ENCODE measurements around the gene MDM2.

MDM2 gene

GRCh38 chr12:68807576-68808387 is at the start of gene MDM2:
Gene MDM2, plus strand, starts transcription at chr12:68808177. Its CDS starts 301 bp downstream, at chr12:68808478.
- peak; percentile 91 for DNase-seq (ENCODE audit: low spot score)

DNA sequence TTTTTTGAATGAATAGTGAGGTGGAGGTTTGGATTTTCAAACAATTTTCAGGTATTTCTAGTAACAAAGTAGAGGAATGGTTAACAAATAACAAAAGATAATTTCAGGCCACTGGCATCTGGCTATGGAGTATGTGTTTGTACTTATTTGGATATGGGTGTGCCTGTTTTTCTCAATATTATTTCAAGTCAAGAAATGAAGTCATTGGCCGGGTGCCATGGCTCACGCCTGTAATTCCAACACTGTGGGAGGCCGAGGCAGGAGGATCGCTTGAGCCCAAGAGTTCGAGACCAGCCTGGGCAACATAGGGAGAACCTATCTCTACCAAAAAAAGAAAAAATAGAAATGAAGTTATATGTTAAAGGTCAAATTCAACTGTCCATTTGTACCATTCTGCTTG is 48.1 kb upstream of the MDM2 start:
- DNase-seq (ENCODE audit: low spot score), result no peak

DNA sequence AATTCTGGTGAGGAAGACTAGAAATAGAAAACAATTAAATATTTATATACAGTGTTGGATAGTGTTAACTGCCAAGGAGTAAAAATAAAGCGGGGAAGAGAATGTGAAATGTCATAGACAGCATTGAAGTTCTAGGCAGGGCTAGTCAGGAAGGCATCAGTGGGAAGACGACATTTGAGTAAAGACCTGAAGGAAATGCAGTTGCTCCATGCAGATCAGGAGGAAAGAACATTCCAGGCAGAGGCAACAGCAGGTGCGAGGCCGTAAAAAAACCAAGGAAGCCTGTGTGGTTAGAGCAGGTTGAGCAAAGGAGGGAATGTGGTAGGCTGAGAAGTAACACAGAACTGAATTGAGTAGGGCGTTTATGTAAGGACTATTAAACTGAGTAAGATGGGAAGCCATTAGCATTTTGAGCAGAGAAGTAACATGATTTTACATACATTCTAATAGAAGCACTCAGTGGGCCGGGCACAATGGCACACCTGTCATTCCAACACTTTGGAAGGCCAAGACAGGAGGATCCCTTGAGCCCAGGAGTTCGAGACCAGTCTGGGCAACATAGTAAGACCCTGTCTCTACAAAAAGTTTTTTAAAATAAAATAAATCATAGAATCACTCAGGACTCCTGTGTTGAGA is 47.1 kb upstream of the MDM2 start:
- no peak for DNase-seq (ENCODE audit: low spot score)

DNA sequence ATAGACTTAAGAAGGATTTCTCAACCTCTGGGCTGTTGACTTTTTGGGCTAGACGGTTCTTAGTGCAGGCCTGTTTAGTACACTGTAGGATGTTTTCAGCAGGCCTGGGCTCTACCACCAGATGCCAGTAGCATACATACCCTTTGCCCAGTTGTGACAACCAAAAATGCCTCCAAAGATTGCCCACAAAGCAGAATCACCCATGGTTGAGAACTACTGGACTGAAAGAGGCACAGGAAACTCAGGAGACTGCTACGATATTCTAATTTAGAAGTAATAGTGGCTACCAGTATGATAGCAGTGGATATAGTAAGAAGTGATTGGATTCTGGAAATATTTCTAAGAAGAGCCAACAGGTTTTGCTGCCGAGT is 46.5 kb upstream of the MDM2 start:
- no peak for DNase-seq (ENCODE audit: low spot score)

DNA sequence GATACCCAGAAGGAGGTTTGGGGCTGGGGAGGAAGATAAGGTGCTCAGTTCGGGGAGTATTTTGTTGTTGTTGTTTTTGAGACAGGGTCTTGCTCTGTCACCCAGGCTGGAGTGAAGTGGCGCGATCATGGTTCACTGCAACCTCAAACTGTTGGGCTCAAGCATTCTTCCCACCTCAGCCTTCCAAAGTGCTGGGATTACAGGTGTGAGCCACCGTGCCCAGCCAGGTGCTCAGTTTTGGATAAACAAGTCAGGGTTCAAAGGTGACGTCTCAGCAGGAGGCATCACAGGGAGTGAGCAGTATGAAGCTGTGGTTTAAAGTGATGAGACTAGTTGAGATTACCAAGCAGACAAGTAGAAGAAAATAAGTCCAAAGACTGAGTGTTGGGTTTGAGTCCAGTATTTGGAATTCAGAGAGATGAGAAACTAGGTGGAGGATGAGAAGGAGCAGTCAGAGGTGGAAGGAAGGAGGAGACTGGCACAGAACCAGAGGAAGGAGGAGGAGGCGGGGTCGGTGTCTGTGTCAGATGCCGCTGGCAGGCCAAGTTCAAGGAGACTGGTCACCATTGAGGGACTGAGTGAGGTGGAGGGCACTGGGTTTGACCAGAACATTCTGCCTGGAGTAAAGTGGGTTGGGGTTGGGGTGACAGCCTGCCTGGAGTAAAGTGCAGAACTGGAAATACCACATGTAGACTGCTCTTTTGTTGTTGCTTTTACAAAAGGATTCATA is 45.9 kb upstream of the MDM2 start:
- no peak for DNase-seq (ENCODE audit: low spot score)

DNA sequence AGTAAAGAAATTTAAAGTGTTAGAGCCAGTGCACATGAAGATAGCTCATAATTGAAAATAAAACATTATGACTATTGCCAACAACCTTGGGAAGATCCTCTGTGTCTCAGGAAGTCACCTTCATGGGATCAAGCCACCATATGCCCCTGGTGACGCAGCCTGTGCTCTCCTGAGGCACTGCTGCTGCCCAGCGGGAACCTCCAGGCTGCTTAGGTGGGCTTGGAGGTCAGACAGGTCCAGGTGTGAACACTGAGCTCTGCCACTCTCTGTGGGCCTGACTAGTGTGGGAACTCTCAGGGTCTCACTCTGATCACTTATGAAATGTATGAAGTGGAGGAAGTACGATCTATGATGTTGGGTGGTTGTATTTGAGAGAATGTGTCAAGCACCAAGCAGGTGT is 45.3 kb upstream of the MDM2 start:
- no peak for DNase-seq (ENCODE audit: low spot score)

DNA sequence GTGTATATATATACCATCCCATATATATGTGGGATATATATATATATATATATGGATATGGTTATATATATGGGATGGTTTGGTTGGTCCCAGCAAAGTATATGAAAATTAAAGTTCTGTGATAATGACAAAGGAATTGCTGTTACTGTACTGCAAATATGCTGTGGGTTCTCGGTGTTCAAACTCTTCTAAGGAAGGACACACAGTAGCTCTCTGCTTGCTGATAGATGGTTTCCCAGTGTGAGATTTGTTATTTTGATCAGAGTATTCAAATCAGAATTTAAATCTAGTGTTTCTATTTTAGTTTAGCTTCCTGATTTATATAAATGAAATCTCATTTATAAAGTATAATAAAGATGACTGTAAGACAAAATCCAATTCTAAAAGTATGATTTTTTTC is 42.3 kb upstream of the MDM2 start:
- DNase-seq (ENCODE audit: low spot score), result no peak

DNA sequence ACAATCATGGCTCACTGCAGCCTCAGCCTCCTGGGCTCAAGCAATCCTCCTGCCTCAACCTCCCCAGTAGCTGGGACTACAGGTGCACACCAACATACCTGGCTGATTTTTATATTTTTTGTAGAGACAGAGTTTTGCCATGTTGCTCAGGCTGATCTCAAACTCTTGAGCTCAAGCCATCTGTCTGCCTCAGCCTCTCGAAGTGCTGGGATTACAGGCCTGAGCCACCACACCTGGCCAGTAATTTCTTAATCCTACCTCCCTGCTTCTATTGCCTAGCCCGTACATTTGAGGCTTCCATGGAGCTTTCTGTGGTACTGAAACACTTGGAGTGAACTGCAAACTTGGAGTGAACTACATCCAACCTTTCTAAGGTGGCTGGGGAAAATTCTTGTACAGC is 41.3 kb upstream of the MDM2 start:
- DNase-seq (ENCODE audit: low spot score), result no peak

DNA sequence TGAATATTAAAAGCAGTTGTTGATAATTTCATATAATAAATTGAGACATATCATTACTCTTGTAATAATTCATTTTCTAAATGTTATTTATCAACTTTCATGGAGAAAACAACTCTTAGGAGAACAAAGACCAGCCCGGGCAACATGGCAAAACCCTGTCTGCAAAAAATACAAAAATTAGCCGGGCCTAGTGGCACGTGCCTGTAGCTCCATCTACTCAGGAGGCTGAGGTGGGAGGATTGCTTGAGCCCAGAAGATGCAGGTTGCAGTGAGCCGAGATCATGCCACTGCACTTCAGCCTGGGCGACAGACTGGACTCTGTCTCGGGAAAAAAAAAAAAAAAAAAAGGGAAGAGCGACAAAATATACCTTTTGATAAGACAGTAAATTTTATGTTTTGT is 40.8 kb upstream of the MDM2 start:
- no peak for DNase-seq (ENCODE audit: low spot score)

DNA sequence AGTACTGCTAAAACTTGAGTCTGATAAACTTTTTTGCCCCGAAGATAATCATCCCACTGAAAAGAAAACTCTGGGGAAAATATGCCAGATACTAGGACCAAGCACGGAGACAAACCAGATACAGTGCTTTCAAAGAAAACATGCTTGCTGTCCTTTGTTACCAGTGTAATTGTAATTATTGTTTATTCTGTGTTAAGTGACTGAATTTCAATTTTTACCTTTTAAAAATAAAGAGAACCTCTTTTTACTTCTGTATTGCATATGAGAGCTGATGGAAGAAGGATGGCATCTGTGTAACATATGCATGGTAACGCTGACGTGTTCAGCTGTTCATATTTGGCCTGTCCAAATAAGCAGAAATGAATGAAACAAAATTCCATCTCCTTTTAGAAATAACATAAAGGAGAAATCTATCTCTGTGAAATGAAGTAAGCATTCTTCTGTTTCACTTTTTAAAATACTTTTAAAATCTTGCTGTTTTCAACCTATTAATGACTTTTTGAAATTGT is 39.5 kb upstream of the MDM2 start:
- no peak for DNase-seq (ENCODE audit: low spot score)

DNA sequence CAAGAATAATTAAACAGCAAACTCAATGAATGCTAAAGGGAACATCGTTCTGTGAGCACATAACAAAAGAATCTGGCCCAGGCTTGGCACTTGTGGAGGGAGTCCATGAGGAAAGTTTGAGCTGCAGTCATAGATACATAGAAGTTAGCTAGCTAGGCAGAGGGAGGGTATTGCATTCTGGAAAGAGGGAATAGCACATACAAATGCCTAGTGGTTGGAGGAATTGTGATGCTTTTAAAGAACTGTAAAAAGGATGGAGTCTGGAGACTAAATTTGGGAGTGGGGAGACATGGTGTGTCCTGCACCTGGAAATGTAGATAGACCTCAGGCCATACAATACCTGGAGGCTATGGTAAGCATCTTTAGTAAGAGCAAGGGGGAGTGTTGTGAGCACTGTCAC is 38.0 kb upstream of the MDM2 start:
- no peak for DNase-seq (ENCODE audit: low spot score)

DNA sequence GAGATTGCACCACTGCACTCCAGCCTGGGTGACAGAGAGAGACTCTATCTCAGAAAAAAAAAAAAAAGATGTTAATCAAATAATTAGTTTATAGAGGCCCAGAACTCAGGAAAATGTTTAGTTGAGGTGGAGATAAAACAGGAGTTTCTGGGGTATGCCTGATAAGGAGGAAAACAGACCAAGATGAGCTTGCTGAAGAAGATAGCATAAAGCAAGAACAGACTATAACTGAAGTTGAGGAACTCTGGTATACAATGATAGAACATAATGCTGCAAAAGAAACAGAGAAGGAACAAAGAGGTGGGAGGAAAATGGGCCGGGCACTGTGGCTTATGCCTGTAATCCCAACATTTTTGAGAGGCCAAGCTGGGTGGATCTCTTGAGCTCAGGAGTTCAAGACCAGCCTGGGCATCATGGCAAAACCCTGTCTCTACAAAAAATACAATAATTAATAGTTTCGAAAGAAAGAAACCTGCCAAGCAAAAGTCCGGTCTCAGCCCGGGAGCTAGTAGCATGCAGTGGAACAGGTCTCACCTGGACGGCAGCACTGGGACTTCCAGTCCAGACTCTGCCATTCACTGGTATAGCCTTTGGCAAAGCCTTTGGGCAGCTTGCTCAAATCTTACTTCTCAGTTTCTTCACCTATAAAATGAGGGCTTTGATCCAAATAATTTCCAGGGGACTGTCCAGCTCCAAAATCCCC is 36.6 kb upstream of the MDM2 start:
- no peak for DNase-seq (ENCODE audit: low spot score)

- no peak for DNase-seq (ENCODE audit: low spot score)
Measured at GRCh38 chr12:68772714-68773113, 35.3 kb upstream of the MDM2 start.

GRCh38 chr12:68773582-68773981 is 34.4 kb upstream of the MDM2 start:
- DNase-seq (ENCODE audit: low spot score), result no peak

- DNase-seq (ENCODE audit: low spot score), result no peak
Measured at GRCh38 chr12:68775121-68775630, 32.8 kb upstream of the MDM2 start.

DNA sequence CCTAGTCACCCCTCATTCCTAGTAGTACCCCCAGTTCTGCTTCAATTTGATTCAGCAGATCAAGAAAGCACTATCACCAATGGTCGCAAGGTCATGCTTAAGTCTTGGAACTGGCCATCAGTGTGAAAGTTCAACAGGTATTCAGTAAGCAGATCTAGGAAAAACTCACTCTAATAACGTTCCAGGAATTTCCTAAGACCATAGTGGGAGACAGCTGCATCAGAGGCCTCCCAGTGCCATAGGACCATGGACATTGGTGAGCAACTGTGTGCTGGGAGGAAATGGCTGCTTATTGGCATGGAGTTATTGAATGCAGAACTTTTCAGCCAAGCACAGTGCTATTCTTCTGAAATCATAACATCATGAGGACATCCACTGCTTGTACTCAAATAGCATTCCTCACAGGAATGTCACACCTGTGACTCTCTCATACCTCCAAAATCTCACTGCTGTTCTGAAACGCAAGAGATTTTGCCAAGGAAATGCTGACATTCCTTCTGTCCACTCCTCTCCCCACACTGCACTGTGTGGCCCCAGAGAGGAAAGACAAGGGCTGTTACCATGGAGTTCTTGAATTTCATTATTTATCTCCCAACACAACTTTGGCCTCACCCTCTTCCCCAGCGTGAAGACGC is 30.9 kb upstream of the MDM2 start:
- peak; percentile 16 for DNase-seq (ENCODE audit: low spot score)

GRCh38 chr12:68779280-68779679 is 28.7 kb upstream of the MDM2 start:
- DNase-seq (ENCODE audit: low spot score), result no peak

- no peak for DNase-seq (ENCODE audit: low spot score)
Measured at GRCh38 chr12:68780731-68781130, 27.2 kb upstream of the MDM2 start.

DNA sequence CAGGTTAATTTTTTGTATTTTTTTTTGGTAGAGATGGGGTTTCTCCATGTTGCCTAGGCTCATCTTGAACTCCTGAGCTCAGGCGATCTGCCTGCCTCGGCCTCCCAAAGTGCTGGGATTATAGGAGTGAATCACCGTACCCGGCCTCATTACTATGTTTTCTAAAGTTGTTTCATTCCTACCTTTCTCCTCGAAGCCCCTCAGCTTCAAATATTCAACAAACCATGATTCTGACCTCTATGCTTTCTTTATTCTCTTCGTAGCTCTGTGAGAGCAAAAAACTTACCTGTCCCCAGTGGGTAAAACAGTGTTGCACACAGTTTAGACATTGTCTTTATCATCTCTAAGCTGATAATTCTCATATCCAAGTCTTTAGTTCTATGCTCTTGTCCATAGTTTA is 26.2 kb upstream of the MDM2 start:
- no peak for DNase-seq (ENCODE audit: low spot score)

DNA sequence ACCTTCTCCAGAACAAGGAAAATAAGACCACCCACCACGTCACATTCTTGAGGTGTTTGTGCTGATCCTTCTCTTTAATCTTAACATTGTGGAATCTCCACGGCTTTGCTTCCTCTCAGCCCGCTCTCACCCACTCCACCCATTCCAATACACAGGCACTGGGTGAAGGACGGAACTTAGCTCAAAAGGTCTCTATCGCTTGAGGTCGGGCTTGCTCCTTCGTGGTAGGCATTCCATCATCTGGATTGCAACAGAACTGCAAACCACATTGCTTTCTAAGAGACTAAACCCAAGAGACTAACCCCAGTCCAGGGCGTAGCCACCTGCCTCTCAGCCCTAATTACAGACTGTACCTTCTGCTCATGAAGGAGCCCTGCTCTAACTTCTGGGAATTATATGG is 24.0 kb upstream of the MDM2 start:
- DNase-seq (ENCODE audit: low spot score), result no peak

- DNase-seq (ENCODE audit: low spot score), result peak; percentile 30
Measured at GRCh38 chr12:68785358-68785757, 22.6 kb upstream of the MDM2 start.

GRCh38 chr12:68785823-68786222 is 22.2 kb upstream of the MDM2 start:
- no peak for DNase-seq (ENCODE audit: low spot score)
